Measurements from ENCODE around the gene ZBTB38. TPM values are rescaled to one million over a fixed set of nuclear protein-coding genes. Genes with fewer than 3 reads are reported as not detected.
A peak's percentile ranks its signal among the peaks of the same experiment; 100 is the strongest.

ZBTB38 gene
- total RNA-seq, 2 experiments from 2014 or later, result 8.4 to 12.4 TPM

DNA sequence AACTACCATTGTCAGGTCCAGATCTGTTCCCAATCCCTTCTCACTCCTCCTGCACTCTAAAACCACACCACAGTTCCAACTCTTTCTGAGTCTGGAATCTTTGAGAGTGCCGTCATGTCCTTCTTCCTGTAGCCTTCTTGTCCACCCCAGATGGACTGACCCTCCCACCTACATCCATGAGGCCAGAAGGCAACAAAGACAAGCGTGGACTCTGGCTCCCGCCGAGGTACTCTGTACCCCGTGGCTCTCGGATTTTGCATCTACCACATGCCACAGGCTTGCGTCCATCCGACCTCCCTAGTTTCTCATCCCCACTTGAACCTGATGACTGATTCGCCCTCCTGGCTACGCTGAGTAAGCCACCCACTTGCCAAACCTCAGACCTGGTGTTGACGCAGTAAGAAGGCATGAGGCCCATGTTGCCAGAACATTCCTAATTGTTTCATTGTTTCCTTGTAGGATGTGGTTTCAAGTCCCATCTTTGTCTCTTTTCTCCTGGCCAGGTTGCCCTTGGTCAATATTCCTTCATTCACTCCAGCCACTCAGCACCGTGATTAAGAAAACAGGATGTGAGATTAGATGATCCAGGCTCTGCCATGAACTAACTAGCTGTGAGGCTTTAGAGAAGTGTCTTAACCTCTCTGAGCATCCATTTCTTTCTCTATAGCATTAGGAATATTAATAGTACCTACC is 1.1 kb upstream of the ZBTB38 start:
- ChIA-PET CTCF (ENCODE audit: unreplicated experiment) (no interaction called here), POLR2A (no interaction called here)
- H3K4me2 ChIP-seq (ENCODE audit: low read length), result no peak overlapping the region
- peaks cover 4% of the 10 kb centered on the region; the same call in 1 of the 2 replicates for H3K9me3 ChIP-seq (ENCODE audit: low read length)
- H3K4me1 ChIP-seq (ENCODE audit: insufficient read depth, low read length, poor library complexity, severe bottlenecking), result peaks cover 5% of the 10 kb centered on the region
- H2AFZ ChIP-seq (ENCODE audit: low read length), result no peak overlapping the region
- TF ChIP-seq EZH2phosphoT487 (IDR thresholded peaks at IDR 0.05; ENCODE audit: borderline replicate concordance, low read depth, low read length), result no peak
- intact Hi-C loops (cut with micrococcal nuclease; ENCODE audit: unreplicated experiment), result loop anchor here (10.0 kb wide), 1 partner anchor 198 kb away; no protein-coding TSS in a partner anchor
- H3K36me3 ChIP-seq (ENCODE audit: insufficient read depth, low read length), result no peaks in the 10 kb centered on the region
- no peaks in the 10 kb centered on the region for H3K79me2 ChIP-seq (ENCODE audit: insufficient read depth, low read depth, low read length)
- H3K9me2 ChIP-seq (ENCODE audit: insufficient read depth, low read length), result no peaks in the 10 kb centered on the region
- H4K20me1 ChIP-seq (ENCODE audit: insufficient read depth, low read length), result no peaks in the 10 kb centered on the region
- no peak overlapping the region for H3K4me3 ChIP-seq (ENCODE audit: low read depth, low read length, poor library complexity, severe bottlenecking)
- no TSS peak for BruUV-seq (replicated peaks)
- DNase-seq (ENCODE audit: low spot score), result no peak
- no peak overlapping the region for H3K27ac ChIP-seq (ENCODE audit: low read depth, low read length, poor library complexity, severe bottlenecking)

DNA sequence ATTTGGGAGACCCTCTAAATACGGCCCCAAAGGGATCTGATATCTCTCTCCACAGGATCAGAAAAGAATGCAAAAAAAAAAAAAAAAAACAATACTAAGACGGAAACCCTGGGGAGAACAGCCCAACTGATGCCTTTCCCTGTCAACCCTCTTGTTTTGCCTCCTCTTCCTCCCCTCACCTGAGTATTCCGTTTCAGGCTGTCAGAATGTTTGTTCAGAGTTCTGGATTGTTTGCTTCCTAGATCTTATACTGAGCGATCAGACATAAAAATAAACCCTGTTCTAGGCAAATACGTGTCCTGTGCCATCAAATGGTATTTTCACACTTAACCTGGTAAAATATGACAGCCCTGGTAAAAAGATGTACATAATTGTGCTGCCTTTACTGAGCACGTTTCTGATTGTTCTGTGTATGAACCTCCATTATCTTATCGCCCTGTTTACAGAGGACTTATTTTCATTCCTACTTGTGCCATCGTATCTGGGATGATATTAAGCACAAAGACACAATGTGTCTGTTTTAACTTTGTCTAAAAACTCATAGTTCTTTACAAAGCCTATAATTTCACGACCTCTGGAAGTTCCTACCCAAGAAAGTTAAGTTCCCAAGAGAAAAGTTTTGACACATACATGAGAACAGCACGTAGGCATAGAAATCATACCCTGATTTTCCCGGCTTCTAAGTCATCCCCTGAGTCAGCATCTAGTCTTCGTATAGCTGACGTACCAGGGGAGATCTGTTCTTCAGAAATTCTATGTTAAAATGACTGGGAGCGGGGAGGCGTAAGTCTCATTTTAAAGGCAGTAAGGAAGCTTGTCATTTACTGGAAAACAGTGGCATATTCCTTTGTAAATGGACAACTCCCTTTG is 856 bp downstream of the ZBTB38 start:
- Histone ChIP-seq H2AFZ (ENCODE audit: low read length) (peak overlapping the region; percentile 82), H3K27ac (ENCODE audit: low read depth, low read length, poor library complexity, severe bottlenecking) (no peak overlapping the region), H3K9me2 (ENCODE audit: insufficient read depth, low read length) (no peaks in the 10 kb centered on the region), H4K20me1 (ENCODE audit: insufficient read depth, low read length) (no peaks in the 10 kb centered on the region), H3K4me1 (ENCODE audit: insufficient read depth, low read length, poor library complexity, severe bottlenecking) (peaks cover 5% of the 10 kb centered on the region), H3K4me2 (ENCODE audit: low read length) (no peak overlapping the region), H3K9me3 (ENCODE audit: low read length) (no peaks in the 10 kb centered on the region), H3K4me3 (ENCODE audit: low read depth, low read length, poor library complexity, severe bottlenecking) (no peak overlapping the region), H3K79me2 (ENCODE audit: insufficient read depth, low read depth, low read length) (no peaks in the 10 kb centered on the region), H3K36me3 (ENCODE audit: insufficient read depth, low read length) (no peaks in the 10 kb centered on the region)
- no TSS peak for BruUV-seq (replicated peaks)
- intact Hi-C loops (cut with micrococcal nuclease; ENCODE audit: unreplicated experiment), result loop anchor here (10.0 kb wide), 1 partner anchor 196 kb away; no protein-coding TSS in a partner anchor
- TF ChIP-seq, protein P1, sequence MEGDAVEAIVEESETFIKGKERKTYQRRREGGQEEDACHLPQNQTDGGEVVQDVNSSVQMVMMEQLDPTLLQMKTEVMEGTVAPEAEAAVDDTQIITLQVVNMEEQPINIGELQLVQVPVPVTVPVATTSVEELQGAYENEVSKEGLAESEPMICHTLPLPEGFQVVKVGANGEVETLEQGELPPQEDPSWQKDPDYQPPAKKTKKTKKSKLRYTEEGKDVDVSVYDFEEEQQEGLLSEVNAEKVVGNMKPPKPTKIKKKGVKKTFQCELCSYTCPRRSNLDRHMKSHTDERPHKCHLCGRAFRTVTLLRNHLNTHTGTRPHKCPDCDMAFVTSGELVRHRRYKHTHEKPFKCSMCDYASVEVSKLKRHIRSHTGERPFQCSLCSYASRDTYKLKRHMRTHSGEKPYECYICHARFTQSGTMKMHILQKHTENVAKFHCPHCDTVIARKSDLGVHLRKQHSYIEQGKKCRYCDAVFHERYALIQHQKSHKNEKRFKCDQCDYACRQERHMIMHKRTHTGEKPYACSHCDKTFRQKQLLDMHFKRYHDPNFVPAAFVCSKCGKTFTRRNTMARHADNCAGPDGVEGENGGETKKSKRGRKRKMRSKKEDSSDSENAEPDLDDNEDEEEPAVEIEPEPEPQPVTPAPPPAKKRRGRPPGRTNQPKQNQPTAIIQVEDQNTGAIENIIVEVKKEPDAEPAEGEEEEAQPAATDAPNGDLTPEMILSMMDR (conservative IDR thresholded peaks at IDR 0.05; ENCODE audit: low read length), result no peak
- TF ChIP-seq EZH2phosphoT487 (IDR thresholded peaks at IDR 0.05; ENCODE audit: borderline replicate concordance, low read depth, low read length), result no peak
- no peak for DNase-seq (ENCODE audit: low spot score)
- POLR2A ChIA-PET, result interaction anchor here (0.7 to 4.2 kb wide), 6 partner anchors 8 to 267 kb away, joined by 3 to 25 read pairs (median 4); no protein-coding TSS in a partner anchor
- CTCF ChIA-PET (ENCODE audit: unreplicated experiment), result interaction anchor here (0.7 to 1.4 kb wide), 3 partner anchors 55 to 83 kb away, joined by 3 to 5 read pairs (median 3); no protein-coding TSS in a partner anchor

DNA sequence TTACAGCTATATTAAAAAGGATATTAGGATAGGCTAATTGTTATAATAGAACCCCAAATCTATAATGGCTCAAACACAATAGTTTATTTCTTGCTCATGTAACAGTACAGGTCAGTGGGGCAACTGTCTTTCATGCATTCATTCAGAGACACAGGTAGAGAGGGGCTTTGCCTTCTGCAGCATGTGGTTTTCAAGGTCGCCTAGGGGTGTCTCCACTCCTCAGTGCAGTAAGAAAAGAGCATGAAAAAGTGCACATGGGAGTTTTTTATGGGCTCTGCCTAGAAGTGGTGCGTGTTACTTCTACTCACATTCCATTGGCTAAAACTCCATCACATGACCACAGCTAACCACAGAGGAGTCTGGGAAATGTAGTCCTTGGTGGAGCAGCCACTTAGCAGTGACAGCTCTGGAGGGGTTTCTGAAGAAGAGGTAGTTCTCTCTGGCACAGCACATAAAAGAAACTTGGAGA is 1.8 kb downstream of the ZBTB38 start:
- intact Hi-C loops (cut with micrococcal nuclease; ENCODE audit: unreplicated experiment), result loop anchor here (1.0 to 2.0 kb wide), 2 partner anchors 16 to 71 kb away; no protein-coding TSS in a partner anchor
- Histone ChIP-seq H3K9me3 (ENCODE audit: low read length) (no peaks in the 10 kb centered on the region), H3K4me3 (ENCODE audit: low read depth, low read length, poor library complexity, severe bottlenecking) (no peak overlapping the region), H3K79me2 (ENCODE audit: insufficient read depth, low read depth, low read length) (no peaks in the 10 kb centered on the region), H4K20me1 (ENCODE audit: insufficient read depth, low read length) (no peaks in the 10 kb centered on the region), H3K4me2 (ENCODE audit: low read length) (no peak overlapping the region), H3K9me2 (ENCODE audit: insufficient read depth, low read length) (no peaks in the 10 kb centered on the region), H2AFZ (ENCODE audit: low read length) (peak overlapping the region; percentile 82), H3K27ac (ENCODE audit: low read depth, low read length, poor library complexity, severe bottlenecking) (no peak overlapping the region), H3K4me1 (ENCODE audit: insufficient read depth, low read length, poor library complexity, severe bottlenecking) (peaks cover 5% of the 10 kb centered on the region), H3K36me3 (ENCODE audit: insufficient read depth, low read length) (no peaks in the 10 kb centered on the region)
- ChIA-PET CTCF (ENCODE audit: unreplicated experiment) (interaction anchor here (0.7 to 1.4 kb wide), 4 partner anchors 9 to 82 kb away, joined by 3 to 5 read pairs (median 4); no protein-coding TSS in a partner anchor), POLR2A (interaction anchor here (0.6 to 4.2 kb wide), 7 partner anchors 9 to 67 kb away, joined by 3 to 25 read pairs (median 4); no protein-coding TSS in a partner anchor)
- no TSS peak for BruUV-seq (replicated peaks)
- peak; percentile 96 for DNase-seq (ENCODE audit: low spot score)
- TF ChIP-seq EZH2phosphoT487 (IDR thresholded peaks at IDR 0.05; ENCODE audit: borderline replicate concordance, low read depth, low read length), result no peak
- TF ChIP-seq, protein P1 (conservative IDR thresholded peaks at IDR 0.05; ENCODE audit: low read length), result peak; percentile 87

All from OCI-LY7 (cell line).